NCI-H1417 treated with DMSO at 0.1 percent for 48 hours (cell line): ENCODE measurements around the gene SETDB2.

ENCODE experiments used
- DNase-seq: peaks from one replicate; lab custom pipeline; 2025; lab: John Stamatoyannopoulos, UW

SETDB2 gene

GRCh38 chr13:49428041-49428763 lies 15.9 kb upstream of the SETDB2 start:
- DNase-seq: no peak

DNA sequence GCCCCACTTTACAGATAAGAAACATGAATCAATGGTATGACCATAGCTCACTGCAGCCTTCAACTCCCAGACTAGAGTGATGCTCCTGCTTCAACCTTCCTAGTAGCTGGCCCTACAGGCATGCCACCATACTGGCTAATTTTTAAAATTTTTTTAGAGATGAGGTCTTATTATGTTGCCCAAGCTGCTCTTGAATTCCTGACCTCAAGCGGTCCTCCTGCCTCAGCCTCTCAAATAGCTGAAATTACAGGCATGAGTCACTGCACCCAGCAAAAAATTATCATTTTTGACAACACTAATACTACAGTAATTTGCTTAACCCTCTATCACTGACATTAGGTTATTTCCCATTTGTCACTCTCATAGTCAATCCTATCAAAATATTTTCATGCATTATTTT lies 15.0 kb upstream of the SETDB2 start:
- no peak for DNase-seq

DNA sequence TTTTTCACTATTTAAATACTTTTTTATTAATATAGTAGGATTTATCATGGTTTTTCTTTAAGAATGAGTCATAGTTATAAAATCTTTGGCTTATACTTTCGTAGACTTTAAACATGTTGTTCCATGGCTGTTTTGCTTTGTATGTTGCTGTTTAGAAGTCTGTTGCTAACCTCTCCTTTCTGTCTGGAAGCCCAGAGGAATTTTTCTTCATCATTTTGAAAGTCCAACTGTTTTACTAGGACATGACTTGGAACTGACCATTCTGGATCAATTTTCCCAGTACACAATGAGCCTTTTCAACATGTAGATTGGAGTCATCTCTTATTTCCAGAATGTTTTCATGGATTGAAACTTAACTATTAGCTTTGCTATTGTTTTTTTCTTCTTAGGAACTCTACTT lies 8.1 kb upstream of the SETDB2 start:
- no peak for DNase-seq

- no peak for DNase-seq
Measured at GRCh38 chr13:49436890-49437289, 7.2 kb upstream of the SETDB2 start.

GRCh38 chr13:49437705-49438104 lies 6.4 kb upstream of the SETDB2 start:
- no peak for DNase-seq

- no peak for DNase-seq
Measured at GRCh38 chr13:49439609-49440008, 4.5 kb upstream of the SETDB2 start.

- no peak for DNase-seq
Measured at GRCh38 chr13:49441312-49441711, 2.8 kb upstream of the SETDB2 start.

DNA sequence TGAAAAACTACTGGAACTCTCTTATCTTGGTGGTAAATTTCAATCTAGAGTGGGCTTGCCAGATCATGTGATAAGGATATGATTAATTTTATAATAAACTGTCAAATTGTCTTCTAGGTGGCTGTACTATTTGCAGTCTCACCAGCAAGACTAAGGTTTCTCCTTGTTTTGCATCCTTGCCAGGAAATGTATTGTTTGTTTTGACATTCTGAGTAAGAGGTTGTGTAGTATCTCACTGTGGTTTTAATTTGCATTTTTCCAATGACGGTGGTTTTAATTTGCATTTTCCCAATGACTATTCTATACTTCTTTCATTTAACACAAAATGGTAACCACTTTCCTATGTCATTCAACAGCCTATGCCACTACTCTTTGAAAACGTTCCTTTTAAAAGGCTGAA lies 2.2 kb upstream of the SETDB2 start:
- DNase-seq: no peak

- no peak for DNase-seq
Measured at GRCh38 chr13:49443357-49443703, 744 bp upstream of the SETDB2 start.

GRCh38 chr13:49444524-49445395 lies 686 bp downstream of the SETDB2 start:
- no peak for DNase-seq

DNA sequence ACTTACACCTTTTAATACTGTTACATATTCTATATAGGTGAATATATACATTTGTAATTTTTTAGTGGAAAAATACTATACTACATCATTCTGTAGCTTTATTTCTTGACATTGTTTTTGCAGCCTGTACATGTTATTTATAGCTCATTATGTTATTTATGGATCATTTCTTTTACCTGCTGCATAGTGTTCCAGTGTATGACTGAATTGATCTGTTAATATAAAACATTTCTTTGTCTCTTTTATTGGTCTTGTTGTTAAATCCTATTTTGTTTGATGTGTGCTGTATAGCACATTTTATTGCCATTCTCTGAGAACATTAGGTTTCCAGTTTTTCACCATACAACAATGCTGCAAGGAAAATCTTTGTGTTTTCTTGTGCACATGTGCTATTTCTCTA lies 2.4 kb downstream of the SETDB2 start:
- DNase-seq: no peak

- no peak for DNase-seq
Measured at GRCh38 chr13:49448753-49449152, 4.7 kb downstream of the SETDB2 start.

GRCh38 chr13:49450105-49450819 lies 6.2 kb downstream of the SETDB2 start:
- no peak for DNase-seq

DNA sequence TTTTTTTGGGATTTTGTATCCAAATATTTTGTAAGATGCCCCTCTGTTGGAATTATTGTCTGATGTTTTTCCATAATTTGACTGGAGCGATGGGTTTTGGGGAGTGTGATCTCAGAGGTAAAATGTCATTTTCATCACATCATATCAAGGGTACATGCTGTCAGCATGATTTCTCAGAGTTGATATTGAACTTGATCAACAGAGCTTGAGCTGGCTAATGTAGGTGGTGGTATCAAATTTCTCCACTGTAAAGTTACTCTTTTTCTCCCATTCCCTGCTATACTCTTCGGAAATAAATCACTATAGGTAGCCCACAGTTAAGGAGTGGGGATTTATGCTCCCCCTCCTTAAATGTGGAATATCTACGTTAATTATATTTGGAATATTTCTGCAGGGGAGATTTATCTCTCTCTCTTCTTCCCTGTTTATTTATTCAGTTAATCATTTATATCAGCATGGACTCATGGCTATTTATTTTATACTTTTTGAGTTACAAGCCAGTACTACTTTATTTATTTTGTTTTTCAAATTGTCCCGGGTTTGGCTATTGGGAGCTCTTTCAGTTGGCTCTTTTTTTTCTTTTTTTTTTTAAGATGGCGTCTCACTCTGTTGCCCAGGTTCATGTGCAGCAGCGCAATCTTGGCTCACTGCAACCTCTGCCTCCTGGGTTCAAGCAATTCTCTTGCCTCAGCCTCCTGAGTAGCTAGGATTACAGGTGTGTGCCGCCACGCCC lies 8.8 kb downstream of the SETDB2 start:
- DNase-seq: no peak

DNA sequence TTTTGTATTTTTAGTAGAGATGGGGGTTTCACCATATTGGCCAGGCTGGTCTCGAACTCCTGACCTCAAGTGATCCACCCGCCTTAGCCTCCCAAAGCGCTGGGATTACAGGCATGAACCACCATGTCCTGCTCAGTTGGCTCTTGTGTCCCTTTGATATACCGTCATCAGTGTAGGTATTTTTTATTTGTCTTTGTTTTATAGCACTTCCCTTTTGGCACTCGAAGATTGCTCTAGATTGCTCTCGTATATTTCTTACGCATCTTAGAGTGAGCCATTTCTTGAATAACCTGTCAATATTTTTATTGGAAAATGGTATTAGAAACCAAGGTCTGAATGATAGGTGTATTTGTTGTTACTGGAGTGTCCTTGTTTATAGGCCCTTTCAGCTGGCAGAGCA lies 9.4 kb downstream of the SETDB2 start:
- DNase-seq: no peak

- DNase-seq: no peak
Measured at GRCh38 chr13:49454388-49455006, 10.4 kb downstream of the SETDB2 start.

- no peak for DNase-seq
Measured at GRCh38 chr13:49455007-49455398, 10.9 kb downstream of the SETDB2 start.

DNA sequence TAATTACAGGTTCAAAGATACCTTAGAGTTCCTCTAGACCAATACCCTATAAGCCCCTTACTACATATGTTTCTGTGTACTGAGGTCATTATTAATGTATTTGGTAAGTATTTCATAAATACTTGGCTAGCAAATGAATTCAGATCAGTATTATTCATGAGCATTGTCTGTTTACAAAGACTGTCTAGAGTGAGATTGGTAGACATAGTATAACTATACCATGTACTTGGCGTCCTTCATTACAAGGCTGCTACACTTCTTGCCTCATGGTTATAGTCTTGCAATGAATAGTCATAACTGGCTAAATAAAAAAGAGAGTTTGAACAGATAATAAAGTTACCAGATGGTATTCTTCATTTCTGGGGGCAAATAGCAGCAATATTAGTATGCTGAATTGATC lies 12.1 kb downstream of the SETDB2 start:
- no peak for DNase-seq

DNA sequence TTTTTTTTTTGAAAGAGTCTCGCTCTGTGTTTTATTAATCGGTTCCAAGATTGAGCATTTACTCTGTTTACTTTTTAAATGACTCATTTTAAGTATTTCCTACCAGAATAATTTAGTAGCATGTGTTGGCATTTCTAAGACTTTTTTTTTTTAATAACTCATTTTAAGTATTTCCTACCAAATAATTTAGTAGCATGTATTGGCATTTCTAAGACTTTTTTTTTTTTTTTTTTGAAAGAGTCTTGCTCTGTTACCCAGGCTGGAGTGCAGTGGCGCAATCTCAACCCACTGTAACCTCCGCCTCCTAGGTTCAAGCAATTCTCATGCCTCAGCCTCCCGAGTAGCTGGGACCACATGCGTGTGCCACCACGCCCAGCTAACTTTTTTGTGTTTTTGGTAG lies 13.1 kb downstream of the SETDB2 start:
- no peak for DNase-seq

DNA sequence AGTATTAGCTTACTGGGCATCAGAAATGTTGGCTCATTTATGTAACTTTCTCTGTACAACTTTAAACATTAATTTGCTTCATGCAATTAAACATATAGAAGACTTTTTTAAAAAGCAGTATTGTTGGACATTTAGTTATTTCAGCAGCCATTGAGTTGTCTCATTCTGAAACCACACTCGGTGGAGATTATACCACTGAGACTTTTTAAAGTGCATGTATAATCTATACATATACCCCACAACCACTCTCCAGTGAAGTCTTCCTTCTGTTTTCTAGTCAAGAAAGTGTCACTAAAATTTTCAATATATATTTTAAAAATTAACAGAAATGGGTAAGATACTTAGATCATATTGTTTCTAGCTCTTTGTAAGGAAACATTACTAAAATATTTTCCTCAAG lies 15.5 kb downstream of the SETDB2 start:
- no peak for DNase-seq

- DNase-seq: no peak
Measured at GRCh38 chr13:49464085-49464484, 20.0 kb downstream of the SETDB2 start.
